Measurements from ENCODE around the gene SMU1.

Gene SMU1

DNA sequence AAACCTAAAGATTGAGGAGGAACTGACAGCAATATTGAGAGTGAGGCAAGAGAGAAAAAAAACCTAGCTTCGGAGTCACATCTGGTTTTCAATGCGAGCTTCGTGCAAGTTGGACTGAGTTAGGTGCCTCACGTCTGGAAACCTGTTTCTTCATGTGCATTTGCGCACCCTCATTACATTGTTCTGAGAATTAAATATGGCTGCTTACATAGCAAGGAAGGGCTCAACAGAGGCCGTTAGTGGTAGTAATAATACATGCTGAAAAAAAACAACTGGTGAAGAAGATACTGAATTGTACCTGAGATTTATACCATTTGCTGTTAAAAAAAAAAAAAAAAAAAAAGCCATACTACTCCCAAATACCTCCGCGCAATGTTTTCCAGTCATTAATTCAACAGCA, 32.8 kb downstream of the SMU1 start:
- H3K27ac ChIP-seq: peak overlapping the region; percentile 81
- TF ChIP-seq, protein P1, sequence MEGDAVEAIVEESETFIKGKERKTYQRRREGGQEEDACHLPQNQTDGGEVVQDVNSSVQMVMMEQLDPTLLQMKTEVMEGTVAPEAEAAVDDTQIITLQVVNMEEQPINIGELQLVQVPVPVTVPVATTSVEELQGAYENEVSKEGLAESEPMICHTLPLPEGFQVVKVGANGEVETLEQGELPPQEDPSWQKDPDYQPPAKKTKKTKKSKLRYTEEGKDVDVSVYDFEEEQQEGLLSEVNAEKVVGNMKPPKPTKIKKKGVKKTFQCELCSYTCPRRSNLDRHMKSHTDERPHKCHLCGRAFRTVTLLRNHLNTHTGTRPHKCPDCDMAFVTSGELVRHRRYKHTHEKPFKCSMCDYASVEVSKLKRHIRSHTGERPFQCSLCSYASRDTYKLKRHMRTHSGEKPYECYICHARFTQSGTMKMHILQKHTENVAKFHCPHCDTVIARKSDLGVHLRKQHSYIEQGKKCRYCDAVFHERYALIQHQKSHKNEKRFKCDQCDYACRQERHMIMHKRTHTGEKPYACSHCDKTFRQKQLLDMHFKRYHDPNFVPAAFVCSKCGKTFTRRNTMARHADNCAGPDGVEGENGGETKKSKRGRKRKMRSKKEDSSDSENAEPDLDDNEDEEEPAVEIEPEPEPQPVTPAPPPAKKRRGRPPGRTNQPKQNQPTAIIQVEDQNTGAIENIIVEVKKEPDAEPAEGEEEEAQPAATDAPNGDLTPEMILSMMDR (conservative IDR thresholded peaks at IDR 0.05): no peak

GRCh38 chr9:33042473-33042872, 34.0 kb downstream of the SMU1 start:
- H3K27ac ChIP-seq: peak overlapping the region; percentile 81; the same call in 1 of the 2 replicates

DNA sequence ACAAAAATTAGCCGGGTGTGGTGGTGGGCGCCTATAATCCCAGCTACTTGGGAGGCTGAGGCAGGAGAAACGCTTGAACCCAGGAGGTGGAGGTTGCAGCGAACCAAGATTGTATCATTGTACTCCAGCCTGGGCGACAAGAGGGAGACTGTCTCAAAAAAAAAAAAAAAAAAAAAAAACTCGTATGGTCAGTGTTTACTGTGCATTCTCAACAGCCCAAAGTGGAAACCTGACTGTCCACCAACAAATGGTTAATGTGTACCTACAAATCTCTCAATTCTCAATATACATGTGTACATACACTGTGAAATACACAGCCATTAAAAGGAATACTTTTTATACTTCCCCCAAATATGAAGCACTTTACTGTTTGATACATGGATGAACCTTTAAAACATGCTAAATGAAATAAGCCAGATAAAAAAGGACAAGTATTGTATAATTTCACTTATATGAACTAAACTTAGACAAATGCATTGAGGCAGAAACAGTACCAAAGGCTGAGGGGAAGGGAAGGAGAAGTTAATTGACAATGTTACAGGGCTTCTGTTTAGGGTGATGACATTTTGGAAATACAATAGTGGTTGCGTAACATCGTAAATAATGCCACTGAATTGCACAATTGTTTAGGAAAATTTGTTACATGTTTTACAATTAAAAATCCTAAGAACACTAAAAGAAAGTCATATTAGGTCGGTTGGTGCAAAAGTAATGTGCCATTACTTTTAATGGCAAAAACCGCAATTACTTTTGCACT, 34.9 kb downstream of the SMU1 start:
- H3K27ac ChIP-seq: no peak overlapping the region; the same call in 1 of the 2 replicates
- TF ChIP-seq, protein P1 (conservative IDR thresholded peaks at IDR 0.05): no peak

More at GRCh38 chr9:33042473-33042872, 34.0 kb downstream of the SMU1 start:
- TF ChIP-seq, protein P1 (conservative IDR thresholded peaks at IDR 0.05): no peak

DNA sequence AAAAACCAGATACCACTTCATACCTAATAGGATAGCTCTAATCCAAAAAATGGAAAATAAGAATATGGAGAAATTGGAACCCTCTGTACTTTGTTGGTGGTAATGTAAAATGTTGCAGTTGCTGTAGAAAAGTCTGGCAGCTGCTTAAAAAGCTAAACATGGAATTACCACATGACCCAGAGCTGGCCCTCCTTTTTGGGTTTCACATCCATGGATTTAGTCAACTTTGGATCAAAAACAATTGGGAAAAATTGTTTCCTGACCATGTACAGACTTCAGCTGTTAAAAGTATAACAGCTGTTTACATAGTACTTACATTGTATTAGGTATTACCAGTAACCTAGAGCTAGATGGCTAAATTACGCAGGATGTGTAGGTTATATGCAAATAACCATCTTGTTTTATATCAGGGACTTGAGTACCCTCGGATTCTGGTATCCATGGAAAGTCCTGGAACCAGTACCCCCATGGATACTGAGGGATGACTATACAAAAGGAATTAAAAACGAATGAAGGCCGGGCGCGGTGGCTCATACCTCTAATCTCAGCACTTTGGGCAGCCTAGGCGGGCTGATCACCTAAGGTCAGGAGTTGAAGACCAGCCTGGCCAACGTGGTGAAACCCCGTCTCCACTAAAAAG, 35.6 kb downstream of the SMU1 start:
- no peak overlapping the region for H3K27ac ChIP-seq

GRCh38 chr9:33032865-33033264, 43.6 kb downstream of the SMU1 start:
- TF ChIP-seq, protein P1 (conservative IDR thresholded peaks at IDR 0.05): no peak
- no peak overlapping the region for H3K27ac ChIP-seq

More for the DNA sequence above, 35.6 kb downstream of the SMU1 start:
- TF ChIP-seq, protein P1 (conservative IDR thresholded peaks at IDR 0.05): no peak

GRCh38 chr9:33032292-33032691, 44.2 kb downstream of the SMU1 start:
- TF ChIP-seq, protein P1 (conservative IDR thresholded peaks at IDR 0.05): no peak
- no peak overlapping the region for H3K27ac ChIP-seq

DNA sequence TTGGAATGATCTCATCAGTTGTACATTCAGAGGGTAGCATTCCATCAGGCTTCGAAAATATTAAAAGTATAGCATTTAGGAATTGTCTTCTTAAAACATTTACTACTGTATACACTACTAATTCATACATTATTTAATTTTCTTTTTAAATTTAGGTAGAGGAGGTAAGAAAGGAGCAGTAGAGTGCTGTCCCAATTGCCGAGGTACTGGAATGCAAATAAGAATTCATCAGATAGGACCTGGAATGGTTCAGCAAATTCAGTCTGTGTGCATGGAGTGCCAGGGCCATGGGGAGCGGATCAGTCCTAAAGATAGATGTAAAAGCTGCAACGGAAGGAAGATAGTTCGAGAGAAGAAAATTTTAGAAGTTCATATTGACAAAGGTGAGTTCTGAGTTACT, 46.2 kb downstream of the SMU1 start:
- TF ChIP-seq, protein P1 (conservative IDR thresholded peaks at IDR 0.05): no peak
- H3K27ac ChIP-seq: no peak overlapping the region

Measured in VCaP (cell line).